Stimulated activated CD8-positive, alpha-beta memory T cell treated with anti-CD3 and anti-CD28 coated beads, Interleukin-2, amount 100 ng/mL, for 1 hour (primary cell): ENCODE data around the gene CHAF1A.

Experiments
- DNase-seq, 2 donors: peaks; one replicate each; pipeline ENCODE4 v3.0.0-alpha.2; 2020; ENCODE audit warnings: low read depth in 2 of 2

Gene CHAF1A

DNA sequence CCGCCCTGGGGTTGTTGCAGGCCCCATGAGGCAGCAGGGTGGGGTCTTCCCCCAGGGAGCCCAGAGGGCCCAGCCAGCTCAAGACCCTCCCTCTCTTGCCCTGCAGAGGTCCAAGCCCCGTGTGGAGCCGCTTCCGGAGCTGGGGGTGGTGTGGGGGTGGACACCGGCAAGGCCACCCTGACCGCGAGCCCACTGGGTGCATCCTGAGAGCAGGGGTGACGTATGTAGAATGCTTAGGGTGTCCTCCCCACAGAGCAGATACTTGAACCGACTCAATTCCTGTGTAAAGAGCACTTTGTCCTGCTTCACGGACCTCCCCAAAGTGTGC lies 40.3 kb downstream of the CHAF1A start:
- no peak for DNase-seq

DNA sequence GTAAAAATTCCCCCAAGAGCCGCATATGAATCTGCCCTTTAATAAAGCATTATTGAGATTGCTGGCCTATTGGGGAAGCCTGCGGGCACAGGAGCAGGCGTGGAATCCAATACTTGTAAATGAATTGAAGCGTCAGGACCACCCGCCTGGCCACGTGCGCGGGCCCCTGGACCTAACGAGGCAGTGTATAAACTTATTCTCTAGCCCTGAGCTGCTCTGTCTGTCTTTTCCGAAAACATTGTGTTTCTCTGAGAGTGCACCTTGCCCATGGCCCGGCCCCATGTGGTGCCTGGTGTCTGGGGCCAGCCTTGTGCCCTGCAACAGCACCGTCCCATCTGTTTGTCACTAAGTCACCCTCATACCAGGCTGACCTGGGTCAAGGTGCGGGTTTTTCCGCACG lies 40.7 kb downstream of the CHAF1A start:
- no peak for DNase-seq

DNA sequence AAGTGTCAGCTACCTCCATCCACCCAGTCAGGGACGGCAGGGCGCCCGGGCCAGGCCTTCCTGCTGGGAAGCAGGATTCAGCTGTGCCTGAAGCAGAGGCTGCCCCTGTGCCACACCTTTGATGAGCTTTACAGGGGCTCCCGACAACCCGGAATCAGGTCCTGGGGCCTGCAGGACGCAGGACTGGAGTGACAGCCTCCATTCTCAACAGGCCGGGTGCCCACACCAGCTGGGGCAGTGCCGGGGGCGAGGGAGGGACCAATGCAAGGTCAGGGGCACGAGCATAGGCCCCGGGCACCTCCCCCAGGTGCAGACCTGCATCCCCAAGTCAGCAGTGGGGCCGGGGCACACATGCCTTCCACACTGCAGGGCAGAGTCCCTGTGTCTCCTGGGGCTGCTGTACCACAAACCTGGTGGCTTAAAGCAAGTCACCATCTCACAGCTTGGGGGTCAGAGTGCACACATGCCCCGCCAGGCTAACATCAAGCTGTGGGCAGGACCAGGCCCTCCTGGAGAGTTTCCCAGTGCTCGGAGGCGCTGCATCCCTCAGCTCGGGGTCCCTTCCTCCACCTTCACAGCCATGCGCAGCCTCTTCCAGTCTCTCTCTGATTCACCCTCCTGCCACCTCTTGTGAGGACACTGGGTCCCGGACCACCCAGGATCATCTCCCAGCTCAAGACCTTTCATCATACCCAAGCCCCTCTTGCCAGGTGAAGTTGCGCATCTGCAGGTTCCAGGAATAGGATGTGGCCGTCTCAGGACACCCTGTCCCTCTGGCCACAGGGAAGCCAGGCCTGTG lies 41.7 kb downstream of the CHAF1A start:
- DNase-seq = no peak

DNA sequence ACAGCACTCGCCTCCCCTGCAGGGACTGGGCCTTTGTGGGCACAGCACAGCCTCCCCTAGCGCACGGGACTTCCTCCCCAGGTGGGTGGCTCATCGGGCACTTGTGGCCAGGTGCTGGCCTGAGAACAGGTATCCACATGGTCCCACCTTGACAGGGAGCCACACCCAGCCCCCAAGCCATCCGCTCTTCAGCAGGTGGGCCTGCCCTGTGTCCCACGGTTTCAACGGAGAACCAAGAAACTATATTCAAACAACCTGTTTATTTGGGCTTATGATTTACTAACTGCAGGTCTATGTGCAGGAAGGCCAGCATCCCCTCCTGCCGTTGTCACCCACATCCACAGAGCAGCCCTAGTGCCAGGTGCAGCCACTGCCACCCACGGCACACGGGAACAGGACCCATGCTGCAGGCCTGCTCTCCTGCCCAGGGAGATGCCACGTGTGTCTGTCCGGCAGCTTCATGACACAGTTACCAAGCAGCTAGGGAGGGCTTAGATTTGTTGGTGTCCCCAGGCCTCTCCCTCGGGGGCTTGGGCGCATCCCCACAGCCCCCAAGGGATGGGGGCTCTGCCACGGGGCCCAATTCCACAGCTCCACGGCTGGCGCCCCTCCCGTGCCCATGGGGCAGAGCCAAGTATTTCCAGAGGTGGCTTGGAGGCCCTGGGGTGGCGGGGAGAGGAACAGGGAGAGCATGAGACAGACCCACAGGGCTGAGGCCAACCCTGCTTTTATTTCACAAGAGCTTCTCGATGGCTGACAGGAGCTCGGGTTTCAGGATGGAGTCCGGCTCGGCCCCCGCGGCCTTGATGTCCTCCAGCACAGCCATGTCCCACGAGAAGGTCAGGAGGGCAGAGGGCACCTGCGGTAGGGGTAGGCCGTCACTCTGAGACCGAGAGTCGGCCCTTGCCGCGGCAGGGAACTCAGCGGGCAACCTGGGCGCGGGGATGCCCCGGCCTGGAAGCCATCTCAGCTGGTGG lies 42.6 kb downstream of the CHAF1A start:
- DNase-seq = no peak

DNA sequence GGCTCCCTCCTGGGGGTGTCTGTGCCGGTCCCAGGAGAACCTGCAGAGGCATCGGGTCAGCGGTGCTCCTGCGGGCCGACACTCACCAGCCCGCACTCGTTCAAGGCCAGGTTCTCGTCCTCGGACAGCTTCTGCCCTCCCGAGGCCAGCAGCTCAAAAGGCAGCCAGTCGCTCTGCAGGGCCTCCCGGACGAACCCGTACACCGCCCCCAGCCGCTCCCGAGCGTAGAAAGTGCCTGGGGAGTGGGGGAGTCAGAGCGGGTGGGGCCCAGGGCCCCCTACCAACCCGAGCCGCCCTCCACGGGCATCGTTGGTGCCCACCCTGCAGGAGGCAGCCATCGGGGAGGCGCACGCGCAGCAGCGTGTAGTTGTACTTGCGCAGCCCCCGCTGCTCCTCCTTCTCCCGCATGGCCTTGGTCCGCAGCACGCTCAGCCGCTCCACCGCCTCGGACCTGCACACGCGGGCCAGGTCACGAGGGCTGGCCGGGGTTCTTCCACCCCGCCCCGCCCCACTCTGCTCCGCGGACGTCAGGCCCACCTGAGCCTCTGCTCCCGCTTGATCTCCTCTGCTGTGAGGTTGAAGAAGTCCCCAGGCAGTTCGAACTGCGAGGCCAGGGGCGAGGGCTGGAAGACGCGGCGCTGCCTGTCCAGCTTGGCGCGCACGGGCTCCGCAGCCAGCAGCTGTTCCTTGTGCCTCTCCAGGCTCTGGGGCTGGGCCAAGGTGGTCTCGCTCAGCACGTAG lies 43.7 kb downstream of the CHAF1A start:
- DNase-seq = no peak

DNA sequence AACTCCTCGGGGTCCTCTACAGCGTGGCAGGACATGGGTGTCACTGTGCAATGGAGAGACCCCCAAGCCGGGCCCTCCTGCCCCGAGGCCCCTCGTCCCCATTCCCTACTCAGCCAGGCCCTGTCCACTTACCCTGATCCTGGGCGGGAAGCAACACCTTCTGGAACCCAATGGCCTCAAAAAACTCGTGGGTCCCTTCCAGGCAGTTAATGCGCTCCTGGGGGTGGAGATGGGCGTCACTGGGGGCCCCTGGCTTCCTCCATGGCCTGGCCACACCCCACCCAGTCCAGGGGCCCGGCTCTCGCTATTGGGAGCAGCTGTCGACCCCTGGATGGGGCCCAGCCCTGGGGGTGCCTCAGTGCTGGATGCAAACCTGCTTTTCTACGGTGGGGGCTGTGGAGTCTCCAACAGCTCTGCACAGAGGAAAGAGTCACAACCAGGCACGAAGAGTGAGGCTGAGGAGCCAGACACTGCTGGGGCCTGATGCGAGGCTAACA lies 44.3 kb downstream of the CHAF1A start:
- DNase-seq = no peak

DNA sequence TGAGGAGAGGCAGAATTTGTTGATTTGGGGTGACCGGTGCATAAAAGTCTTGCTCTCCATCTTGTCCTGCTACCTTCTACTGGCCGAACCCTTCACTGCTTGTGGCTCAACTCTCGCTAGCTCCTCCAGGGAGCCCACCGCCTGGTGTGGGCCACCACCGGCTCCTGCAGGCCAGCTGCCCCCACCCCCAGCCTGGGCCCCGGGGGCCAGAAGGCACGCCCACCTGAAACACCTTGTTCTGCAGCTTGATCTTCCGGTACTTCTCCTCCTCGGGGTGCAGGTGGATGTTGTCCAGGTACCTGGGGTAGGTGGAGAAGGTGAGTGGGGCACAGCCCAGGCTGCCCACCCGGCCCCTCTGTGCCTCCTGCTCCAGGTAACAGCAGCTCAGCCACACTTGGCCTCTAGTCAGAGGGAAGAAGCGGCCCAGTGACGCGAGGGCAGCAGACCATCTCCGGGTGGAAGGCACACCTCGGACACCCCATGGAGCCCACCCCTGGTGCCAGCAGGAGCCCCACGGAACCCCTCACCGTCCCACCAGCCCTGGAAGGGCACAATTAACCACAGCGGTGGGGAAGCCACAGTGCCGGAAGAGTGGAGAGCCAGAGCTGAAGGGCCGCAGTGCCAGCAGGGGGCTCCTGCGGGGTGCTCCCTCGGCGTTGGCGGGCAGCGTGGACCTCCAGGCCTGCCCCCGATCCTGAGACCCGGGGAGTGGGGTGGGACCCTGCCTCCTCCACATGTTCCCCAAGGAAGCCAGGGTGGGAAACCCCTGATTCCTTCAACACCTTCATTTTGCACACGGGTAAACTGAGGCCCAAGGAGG lies 45.1 kb downstream of the CHAF1A start:
- DNase-seq = no peak

DNA sequence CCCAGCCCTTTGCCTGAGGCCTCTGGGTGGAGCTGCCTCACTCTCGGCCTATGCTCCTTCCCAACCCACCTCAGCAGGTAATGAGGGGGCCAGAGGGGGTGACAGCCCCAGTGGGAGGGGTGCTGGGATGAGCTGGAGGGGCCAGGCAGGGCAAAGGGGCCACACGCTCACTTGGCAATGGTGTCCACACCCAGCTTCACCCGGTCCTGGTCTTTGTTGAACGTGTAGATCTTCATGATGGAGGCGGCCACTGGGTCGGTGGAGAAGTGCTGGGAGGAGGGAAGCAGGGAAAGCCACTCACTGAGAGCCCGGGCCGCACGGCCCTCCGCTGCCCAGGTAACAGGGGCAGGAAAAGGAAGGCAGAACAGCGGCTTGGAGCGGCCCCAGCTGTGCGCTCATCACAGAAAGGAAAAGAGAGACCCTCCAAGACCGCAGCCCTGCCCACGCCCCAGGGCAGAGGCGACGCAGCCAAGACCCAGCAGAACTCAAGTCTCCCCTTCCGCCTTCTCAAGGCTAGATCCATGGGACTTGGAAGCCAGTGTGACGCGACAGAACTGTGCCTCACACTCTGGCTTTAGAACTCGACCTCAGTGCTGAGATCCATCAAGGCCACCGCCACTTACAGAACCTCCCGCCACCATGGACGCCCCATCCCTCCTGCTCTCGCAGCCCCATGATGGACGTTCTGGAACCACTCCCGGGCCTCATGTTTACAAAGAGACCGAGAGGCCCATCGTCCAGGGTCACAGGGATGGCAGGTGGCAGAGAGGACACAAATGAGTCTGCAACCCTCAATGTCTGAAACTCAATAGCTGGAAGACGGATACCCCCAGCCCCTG lies 45.9 kb downstream of the CHAF1A start:
- DNase-seq = no peak

DNA sequence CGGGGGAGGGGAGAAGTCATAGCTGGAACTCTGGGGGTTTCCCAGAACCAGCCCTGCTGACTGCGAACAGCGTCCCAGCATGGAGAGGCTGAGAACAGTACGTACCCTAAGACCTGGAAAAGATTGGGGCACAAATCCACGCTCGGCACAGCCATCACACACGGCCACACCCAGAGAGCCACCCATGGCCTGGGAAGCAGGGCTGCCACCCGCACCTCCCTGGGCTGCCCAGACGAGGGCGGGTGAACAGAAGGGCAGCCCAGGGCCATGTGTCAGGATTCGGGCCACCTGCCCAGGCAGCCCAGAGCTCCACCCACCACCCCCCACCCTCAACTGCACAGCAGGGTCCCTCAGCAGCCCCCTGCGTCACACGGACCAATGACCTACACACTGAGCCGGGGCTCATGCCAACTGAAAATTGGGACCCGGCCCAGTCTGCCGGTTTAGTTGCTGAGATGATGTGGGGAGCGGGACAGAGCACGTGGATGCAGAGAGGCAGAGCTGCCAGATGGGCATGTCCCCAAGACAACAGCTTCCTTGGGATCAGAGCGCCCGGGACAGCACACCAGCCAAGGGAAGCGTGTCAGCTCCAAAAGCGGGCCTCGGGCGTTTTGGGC lies 46.7 kb downstream of the CHAF1A start:
- no peak for DNase-seq

DNA sequence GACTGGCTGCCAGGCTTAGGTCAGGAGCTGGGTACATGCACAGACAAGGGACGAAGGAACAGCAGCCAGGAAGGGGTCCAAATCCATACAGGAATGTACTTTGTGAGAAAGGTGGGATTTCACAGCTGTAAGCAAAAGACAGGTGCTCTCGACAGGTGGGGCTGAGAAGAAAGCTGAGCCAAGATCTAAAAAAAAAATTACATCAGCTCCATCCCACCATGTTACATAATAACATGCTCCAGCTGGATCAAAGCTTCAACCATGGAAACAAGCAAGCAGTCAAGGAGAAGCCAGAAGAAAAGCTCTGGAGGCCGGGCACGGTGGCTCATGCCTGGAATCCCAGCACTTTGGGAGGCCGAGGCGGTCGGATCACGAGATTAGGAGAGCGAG lies 47.2 kb downstream of the CHAF1A start:
- DNase-seq = no peak

DNA sequence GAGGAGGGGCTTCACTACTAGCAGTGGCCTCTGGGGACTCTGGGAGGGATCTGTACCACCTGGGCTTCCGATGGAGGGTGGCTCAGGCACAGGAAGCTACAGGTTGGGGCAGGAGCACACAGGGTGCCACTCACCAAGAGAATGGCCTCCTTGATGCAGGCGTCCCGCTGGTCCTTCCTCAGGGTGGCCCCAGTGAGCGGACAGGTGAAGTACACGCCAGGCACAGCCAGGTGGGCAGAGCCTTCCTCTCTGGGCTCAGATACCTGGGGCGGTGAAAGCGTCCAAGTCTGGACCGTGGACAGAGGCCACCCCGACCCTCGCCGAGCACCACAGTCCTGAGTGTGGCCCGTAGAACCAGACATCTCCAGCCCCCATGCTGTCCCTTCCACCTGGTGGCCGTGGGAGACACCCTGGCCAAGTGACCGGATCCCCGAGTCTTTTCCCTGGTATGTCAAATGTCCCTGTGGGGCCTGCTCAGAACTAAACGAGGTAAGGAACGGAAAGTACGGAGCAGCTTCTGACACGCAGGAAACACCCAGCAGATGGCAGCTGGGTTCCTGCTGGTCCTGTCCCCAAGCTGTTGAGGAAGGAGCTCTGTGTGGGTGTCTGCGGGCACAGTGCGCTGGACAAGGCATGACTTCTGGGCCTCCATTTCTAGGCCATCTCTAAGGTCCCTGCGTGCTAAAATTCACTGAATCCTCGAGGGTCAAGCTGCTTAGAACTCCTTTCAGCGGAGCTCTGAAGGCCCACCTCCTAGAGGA lies 50.0 kb downstream of the CHAF1A start:
- DNase-seq = no peak

DNA sequence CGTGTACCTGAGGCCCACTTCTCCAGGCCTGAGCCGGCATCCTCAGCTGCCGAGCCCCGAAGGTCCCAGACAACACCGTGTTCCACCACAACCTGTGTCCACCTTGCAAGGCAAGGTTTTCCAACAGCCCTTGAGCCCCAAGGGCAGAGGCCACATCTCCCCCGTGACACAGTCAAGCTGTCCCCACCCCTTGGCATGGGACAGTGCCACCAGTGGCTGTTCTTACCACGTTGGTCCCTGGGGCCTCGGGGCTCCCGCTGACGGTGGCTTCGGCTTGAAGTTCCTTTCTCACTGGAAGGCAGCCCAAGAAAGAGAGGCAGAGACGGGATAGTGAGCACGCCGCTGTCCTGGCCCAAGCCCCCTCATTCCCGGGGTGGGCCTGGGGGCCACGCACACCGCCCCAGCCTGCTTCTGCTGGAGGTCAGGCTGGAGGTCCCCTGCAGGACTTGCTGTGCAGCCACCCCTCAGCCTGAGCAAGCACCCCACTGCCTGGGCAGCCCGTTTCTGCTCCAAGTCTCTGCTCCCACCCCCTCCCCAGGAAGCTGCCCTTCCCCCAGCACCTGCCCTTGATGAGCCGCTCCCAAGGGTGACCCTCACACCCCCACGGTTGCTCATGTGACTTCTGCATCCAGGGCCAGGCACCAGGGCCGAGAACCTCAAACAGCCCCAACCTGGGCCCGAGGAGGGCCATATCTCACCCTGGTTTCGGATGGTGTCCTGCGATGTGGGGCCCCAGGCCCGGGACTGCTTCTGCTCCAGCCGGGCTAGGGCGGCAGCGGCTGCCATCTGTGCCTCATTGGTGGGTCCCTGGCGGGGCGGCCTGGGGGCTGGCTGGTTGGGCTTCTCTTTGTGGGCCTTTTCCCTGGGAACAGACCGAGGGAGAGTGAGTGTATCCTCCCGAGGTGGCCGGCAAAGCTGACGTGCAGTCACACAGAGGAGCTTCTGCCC lies 51.1 kb downstream of the CHAF1A start:
- DNase-seq = no peak

DNA sequence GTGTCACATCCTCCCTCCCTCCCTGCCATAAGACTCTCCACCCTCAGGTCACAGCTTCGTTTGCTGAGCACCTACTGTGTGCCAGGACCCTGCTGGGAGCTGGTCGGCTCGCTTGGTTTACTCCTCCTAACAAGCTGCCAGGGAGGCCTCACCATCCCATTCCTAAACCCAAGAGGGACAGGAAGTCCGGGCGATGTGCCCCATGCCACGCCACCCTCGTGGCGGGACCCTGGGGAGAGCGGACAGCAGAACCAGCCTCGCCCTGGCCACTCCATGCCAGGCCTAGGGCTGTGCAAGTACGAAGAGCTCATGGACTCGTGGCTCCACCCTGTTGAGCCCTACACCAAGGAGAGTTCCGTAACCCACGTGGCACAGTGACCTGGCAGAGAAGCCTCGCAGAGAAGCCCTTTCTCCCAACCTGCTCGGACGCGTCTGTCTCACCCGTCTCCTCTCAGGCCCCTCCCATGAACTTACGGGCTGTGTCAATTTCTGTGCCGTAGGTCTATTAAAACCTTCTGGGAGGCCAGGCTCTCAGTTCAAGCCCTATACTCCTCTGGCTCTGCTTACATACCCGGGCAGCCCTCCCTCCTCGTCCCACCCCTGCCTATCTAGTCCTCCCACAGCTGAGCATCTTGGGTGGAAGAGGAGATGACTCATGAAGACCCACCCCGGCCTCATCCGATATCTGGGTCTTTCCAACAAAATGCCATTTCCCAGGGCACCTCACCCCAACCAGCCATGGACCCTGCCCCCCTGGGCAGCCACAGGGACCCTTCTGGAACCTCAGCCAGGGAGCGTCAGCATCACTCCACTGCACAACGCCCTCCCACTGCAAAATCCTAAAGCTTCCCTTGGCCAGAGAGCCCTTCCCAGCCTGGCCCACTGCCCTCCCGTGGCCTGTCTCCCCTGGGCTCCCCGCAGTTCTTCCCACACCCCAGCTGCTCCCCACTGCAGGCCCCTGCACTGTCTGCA lies 52.6 kb downstream of the CHAF1A start:
- DNase-seq = no peak

DNA sequence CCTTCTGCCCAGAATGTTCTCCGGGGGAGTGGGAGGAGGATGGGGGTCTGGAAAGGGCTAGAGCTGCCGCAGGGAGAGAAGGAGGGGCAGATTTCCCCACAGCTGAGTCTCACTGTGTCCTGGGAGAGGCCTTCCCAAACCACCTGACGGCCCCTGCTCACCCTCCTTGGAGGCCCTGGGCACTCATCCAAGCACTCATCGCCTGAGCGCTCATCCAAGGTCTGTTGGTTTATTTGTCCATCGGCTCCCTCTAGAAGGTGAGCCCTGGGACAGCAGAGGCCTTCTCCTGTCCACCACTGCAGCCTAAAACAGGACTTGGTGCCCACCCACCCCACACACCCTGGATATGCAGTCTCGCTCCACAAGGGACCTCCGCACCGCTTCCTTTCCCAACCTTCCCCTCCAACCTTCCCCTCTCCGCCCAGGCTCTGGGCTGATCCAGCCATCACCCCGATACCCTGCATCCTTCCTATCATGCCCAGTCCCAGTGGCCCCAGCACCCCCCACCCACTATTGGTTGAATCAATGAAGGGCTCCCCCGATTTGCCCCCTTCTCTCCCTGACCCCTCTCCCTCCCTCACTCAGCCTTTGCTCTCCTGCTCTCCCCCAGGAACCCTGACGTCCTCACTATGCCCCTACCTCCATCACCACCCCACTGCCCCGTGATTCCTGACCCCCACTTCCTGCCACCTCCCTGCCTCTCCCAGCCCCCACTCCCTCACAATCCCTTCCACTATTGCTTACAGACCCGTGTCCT lies 53.5 kb downstream of the CHAF1A start:
- DNase-seq = no peak

DNA sequence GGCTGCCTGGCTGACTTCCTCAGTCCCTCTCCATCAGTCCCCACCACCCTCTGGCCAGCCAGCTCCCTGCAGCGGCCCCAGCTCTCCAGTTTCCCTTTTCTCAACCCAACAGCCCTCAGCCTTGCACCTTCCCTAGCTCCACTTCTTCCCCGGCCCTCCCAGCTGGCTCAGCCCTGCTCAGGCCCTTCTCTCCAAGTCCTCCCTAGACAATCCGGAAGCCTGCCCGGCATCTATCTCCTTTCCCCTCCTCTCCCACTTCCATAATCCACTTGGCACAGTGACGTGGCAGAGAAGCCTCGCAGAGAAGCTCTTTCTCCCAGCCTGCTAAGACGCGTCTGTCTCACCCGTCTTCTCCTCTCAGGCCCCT lies 54.0 kb downstream of the CHAF1A start:
- no peak for DNase-seq
